ENCODE results near the gene CNOT11. TPM values are rescaled to one million over a fixed set of nuclear protein-coding genes. Genes with fewer than 3 reads are reported as not detected.

Gene CNOT11
- total and polyA plus RNA-seq, 5 donors from 2014 or later, result 63.8 to 76.2 (median 69.0) TPM

- DNase-seq (no peak), ATAC-seq (ENCODE audit: low read depth in 2 of 2) (no peak)
- Mint-ChIP-seq H3K27ac (peak overlapping the region in 1 of 3 donors; percentile 47), H3K4me1 (peaks cover 22 to 81% (median 59%) of the 10 kb centered on the region in 4 donors), H3K36me3 (peaks cover 42% of the 10 kb centered on the region), H3K4me3 (peak overlapping the region in 2 of 4 donors; percentile 22 to 28), H3K27me3 (no peaks in the 10 kb centered on the region), H3K9me3 (peaks cover 0 to 2% (median 0%) of the 10 kb centered on the region in 7 donors)
- H3K36me3 ChIP-seq (ENCODE audit: control insufficient read depth, insufficient read depth, low read length), result peaks cover 42% of the 10 kb centered on the region
- H3K4me3 ChIP-seq (ENCODE audit: low read depth, low read length), result no peak overlapping the region
- H3K27me3 ChIP-seq (ENCODE audit: control insufficient read depth, insufficient read depth, low read length), result no peaks in the 10 kb centered on the region
- no peak overlapping the region for H3K27ac ChIP-seq (ENCODE audit: insufficient read depth, low read length, poor library complexity, severe bottlenecking)
- H3K4me1 ChIP-seq (ENCODE audit: control insufficient read depth, insufficient read depth, low read length, poor library complexity, severe bottlenecking), result peaks cover 33% of the 10 kb centered on the region
- H3K9me3 ChIP-seq (ENCODE audit: control insufficient read depth in 2 of 2, low read length in 2 of 2), result no peaks in the 10 kb centered on the region
Measured at GRCh38 chr2:101258804-101259203, 6.1 kb downstream of the CNOT11 start.

DNA sequence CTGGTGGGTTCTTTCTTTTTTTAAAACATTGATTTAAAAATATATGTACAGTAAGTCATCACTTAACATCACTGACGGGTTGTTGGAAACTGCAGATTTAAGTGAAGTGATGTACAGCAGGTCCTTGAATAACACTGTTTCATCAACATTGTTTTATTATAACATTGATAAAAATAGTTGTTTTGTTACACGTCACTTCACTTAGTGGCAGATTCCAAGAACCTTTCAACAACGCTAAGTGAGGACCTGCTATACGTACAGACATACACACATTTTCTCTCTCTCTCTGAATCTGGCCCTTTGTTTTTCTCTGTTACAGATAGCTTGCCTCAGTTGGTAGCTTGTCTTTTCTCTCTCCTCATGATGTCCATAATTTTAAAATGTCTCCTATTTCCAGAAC is 9.5 kb downstream of the CNOT11 start:
- Histone ChIP-seq H3K27me3 (ENCODE audit: control insufficient read depth, insufficient read depth, low read length) (no peaks in the 10 kb centered on the region), H3K4me1 (ENCODE audit: control insufficient read depth, insufficient read depth, low read length, poor library complexity, severe bottlenecking) (peaks cover 8% of the 10 kb centered on the region), H3K4me3 (ENCODE audit: low read depth, low read length) (no peak overlapping the region), H3K27ac (ENCODE audit: insufficient read depth, low read length, poor library complexity, severe bottlenecking) (no peak overlapping the region), H3K9me3 (ENCODE audit: control insufficient read depth in 2 of 2, low read length in 2 of 2) (no peaks in the 10 kb centered on the region), H3K36me3 (ENCODE audit: control insufficient read depth, insufficient read depth, low read length) (peaks cover 73% of the 10 kb centered on the region)
- no peaks in the 10 kb centered on the region for H3K9me3 Mint-ChIP-seq
- peaks cover 17 to 62% (median 42%) of the 10 kb centered on the region in 4 donors for H3K4me1 Mint-ChIP-seq
- H3K27ac Mint-ChIP-seq, result peak overlapping the region in 1 of 3 donors; percentile 71
- H3K36me3 Mint-ChIP-seq, result peaks cover 41% of the 10 kb centered on the region
- no peak for ATAC-seq (ENCODE audit: low read depth in 2 of 2)
- no peak overlapping the region for H3K4me3 Mint-ChIP-seq
- no peaks in the 10 kb centered on the region for H3K27me3 Mint-ChIP-seq
- no peak for DNase-seq

GRCh38 chr2:101263377-101263800 is 10.7 kb downstream of the CNOT11 start:
- Histone ChIP-seq H3K4me1 (ENCODE audit: control insufficient read depth, insufficient read depth, low read length, poor library complexity, severe bottlenecking) (peaks cover 8% of the 10 kb centered on the region), H3K27me3 (ENCODE audit: control insufficient read depth, insufficient read depth, low read length) (no peaks in the 10 kb centered on the region), H3K36me3 (ENCODE audit: control insufficient read depth, insufficient read depth, low read length) (peaks cover 84% of the 10 kb centered on the region), H3K9me3 (ENCODE audit: control insufficient read depth in 2 of 2, low read length in 2 of 2) (no peaks in the 10 kb centered on the region), H3K4me3 (ENCODE audit: low read depth, low read length) (no peak overlapping the region), H3K27ac (ENCODE audit: insufficient read depth, low read length, poor library complexity, severe bottlenecking) (peak overlapping the region; percentile 15)
- Mint-ChIP-seq H3K36me3 (peaks cover 46% of the 10 kb centered on the region), H3K27ac (peak overlapping the region in 1 of 3 donors; percentile 92), H3K27me3 (no peaks in the 10 kb centered on the region), H3K4me3 (no peak overlapping the region), H3K4me1 (peaks cover 16 to 61% (median 41%) of the 10 kb centered on the region in 4 donors), H3K9me3 (no peaks in the 10 kb centered on the region)
- no peak for ATAC-seq (ENCODE audit: low read depth in 2 of 2)
- no peak for DNase-seq

DNA sequence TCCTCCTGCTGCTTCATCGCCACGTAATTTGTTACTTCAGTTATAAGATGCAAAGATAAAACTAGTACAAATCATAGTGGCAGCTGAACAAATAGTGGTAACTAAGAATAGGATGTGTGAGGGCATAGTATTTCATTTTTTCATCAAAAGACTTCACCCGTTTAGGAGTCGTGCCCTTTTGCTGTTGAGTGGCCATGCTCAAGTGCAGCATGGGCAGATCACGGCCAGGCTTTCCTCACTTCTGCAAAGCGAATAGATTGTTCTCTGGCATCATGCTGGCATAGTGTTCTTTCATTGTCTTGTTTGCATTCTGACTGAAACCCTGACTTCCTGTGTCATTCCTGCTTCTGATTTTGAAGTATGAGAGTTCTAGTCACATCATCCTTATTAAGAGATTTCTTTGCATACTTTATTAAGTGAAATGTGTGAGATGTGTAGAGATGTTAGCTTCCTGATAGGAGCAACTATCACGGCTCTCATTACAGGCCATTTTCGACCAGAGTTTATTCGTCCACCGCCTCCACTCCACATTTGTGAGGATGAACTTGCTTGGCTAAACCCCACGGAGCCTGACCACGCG is 11.8 kb downstream of the CNOT11 start:
- H3K9me3 ChIP-seq (ENCODE audit: control insufficient read depth in 2 of 2, low read length in 2 of 2), result no peaks in the 10 kb centered on the region
- no peaks in the 10 kb centered on the region for H3K27me3 ChIP-seq (ENCODE audit: control insufficient read depth, insufficient read depth, low read length)
- H3K4me1 ChIP-seq (ENCODE audit: control insufficient read depth, insufficient read depth, low read length, poor library complexity, severe bottlenecking), result peaks cover 8% of the 10 kb centered on the region
- Mint-ChIP-seq H3K27ac (peak overlapping the region in 2 of 3 donors; percentile 20 to 37), H3K4me1 (peaks cover 12 to 51% (median 37%) of the 10 kb centered on the region in 4 donors), H3K27me3 (no peaks in the 10 kb centered on the region), H3K4me3 (peak overlapping the region in 2 of 4 donors; percentile 17 to 29), H3K36me3 (peaks cover 43% of the 10 kb centered on the region), H3K9me3 (no peaks in the 10 kb centered on the region)
- peaks cover 82% of the 10 kb centered on the region for H3K36me3 ChIP-seq (ENCODE audit: control insufficient read depth, insufficient read depth, low read length)
- ATAC-seq (ENCODE audit: low read depth in 2 of 2), result no peak
- DNase-seq, result no peak
- no peak overlapping the region for H3K4me3 ChIP-seq (ENCODE audit: low read depth, low read length)
- peak overlapping the region; percentile 15 for H3K27ac ChIP-seq (ENCODE audit: insufficient read depth, low read length, poor library complexity, severe bottlenecking)

- Mint-ChIP-seq H3K4me1 (peaks cover 12 to 46% (median 38%) of the 10 kb centered on the region in 4 donors), H3K9me3 (no peaks in the 10 kb centered on the region), H3K27me3 (no peaks in the 10 kb centered on the region), H3K36me3 (peaks cover 46% of the 10 kb centered on the region), H3K4me3 (peak overlapping the region in 1 of 4 donors; percentile 27), H3K27ac (peak overlapping the region; percentile 41 to 79 (median 75))
- Histone ChIP-seq H3K9me3 (ENCODE audit: control insufficient read depth in 2 of 2, low read length in 2 of 2) (no peaks in the 10 kb centered on the region), H3K27me3 (ENCODE audit: control insufficient read depth, insufficient read depth, low read length) (no peaks in the 10 kb centered on the region), H3K27ac (ENCODE audit: insufficient read depth, low read length, poor library complexity, severe bottlenecking) (no peak overlapping the region), H3K36me3 (ENCODE audit: control insufficient read depth, insufficient read depth, low read length) (peaks cover 88% of the 10 kb centered on the region), H3K4me3 (ENCODE audit: low read depth, low read length) (no peak overlapping the region), H3K4me1 (ENCODE audit: control insufficient read depth, insufficient read depth, low read length, poor library complexity, severe bottlenecking) (peaks cover 12% of the 10 kb centered on the region)
- ATAC-seq (ENCODE audit: low read depth in 2 of 2), result no peak
- no peak for DNase-seq
Measured at GRCh38 chr2:101265893-101266499, 13.3 kb downstream of the CNOT11 start.

DNA sequence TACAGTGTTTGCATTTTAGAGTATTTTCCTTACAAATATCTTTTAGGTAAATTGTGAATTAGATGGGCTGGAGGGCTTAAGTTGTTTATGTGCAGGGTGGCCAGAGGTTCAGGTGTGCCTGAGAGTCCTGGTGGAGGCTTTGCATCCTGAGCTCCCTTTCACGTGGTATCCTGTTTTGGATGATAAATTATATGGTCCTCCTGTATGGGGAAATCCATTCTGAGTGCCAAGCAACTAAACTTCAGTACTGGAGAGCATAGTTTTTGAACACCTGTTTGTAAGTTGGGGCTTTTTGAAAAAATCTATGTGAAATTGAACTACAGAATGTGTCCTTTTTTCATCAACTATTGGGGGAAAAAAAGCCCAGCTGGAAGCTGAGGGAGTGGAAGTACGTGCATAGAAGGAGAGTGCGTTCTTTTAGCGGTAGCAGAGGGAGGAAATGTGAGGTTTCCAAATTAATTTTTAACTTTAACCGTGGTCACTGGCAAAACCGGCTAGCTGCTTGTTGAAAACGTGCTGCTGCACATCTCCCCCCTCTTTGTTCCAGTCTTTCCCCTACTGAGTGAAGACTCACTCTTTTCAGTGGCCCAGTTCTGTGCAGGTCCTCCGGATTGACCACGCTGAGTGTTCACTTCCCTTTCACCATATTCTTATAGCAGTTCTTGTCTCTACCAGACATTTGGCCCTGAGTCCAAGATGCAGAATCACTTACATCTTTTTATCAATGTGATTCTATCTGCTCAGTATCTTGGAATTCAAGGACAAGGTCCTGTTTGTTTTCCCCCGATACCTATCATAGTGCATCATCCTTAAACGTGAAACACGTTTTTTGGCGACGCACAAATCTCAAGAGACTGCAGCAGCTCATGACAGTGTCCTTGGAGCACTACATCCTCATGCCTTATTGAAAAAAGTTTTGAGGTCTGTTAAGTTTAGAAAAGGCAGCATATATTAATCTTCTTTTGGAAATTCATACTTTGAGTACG is 15.3 kb downstream of the CNOT11 start:
- no peaks in the 10 kb centered on the region for H3K27me3 Mint-ChIP-seq
- H3K9me3 ChIP-seq (ENCODE audit: control insufficient read depth in 2 of 2, low read length in 2 of 2), result no peaks in the 10 kb centered on the region
- DNase-seq (no peak), ATAC-seq (ENCODE audit: low read depth in 2 of 2) (no peak)
- peaks cover 81% of the 10 kb centered on the region for H3K36me3 ChIP-seq (ENCODE audit: control insufficient read depth, insufficient read depth, low read length)
- H3K27ac ChIP-seq (ENCODE audit: insufficient read depth, low read length, poor library complexity, severe bottlenecking), result no peak overlapping the region
- H3K4me3 Mint-ChIP-seq, result peak overlapping the region in 1 of 4 donors; percentile 40
- peaks cover 48% of the 10 kb centered on the region for H3K36me3 Mint-ChIP-seq
- peak overlapping the region; percentile 38 to 86 (median 43) for H3K27ac Mint-ChIP-seq
- H3K4me1 ChIP-seq (ENCODE audit: control insufficient read depth, insufficient read depth, low read length, poor library complexity, severe bottlenecking), result peaks cover 19% of the 10 kb centered on the region
- no peaks in the 10 kb centered on the region for H3K27me3 ChIP-seq (ENCODE audit: control insufficient read depth, insufficient read depth, low read length)
- H3K9me3 Mint-ChIP-seq, result no peaks in the 10 kb centered on the region
- H3K4me3 ChIP-seq (ENCODE audit: low read depth, low read length), result no peak overlapping the region
- H3K4me1 Mint-ChIP-seq, result peaks cover 21 to 56% (median 40%) of the 10 kb centered on the region in 4 donors

- Mint-ChIP-seq H3K9me3 (no peaks in the 10 kb centered on the region), H3K4me1 (peaks cover 17 to 58% (median 37%) of the 10 kb centered on the region in 4 donors), H3K27ac (peak overlapping the region; percentile 52 to 87 (median 77)), H3K27me3 (no peaks in the 10 kb centered on the region), H3K4me3 (peak overlapping the region in 2 of 4 donors; percentile 10 to 32), H3K36me3 (peaks cover 44% of the 10 kb centered on the region)
- H3K36me3 ChIP-seq (ENCODE audit: control insufficient read depth, insufficient read depth, low read length), result peaks cover 73% of the 10 kb centered on the region
- H3K4me3 ChIP-seq (ENCODE audit: low read depth, low read length), result no peak overlapping the region
- H3K27ac ChIP-seq (ENCODE audit: insufficient read depth, low read length, poor library complexity, severe bottlenecking), result peak overlapping the region; percentile 36
- no peaks in the 10 kb centered on the region for H3K27me3 ChIP-seq (ENCODE audit: control insufficient read depth, insufficient read depth, low read length)
- no peak for ATAC-seq (ENCODE audit: low read depth in 2 of 2)
- no peak for DNase-seq
- H3K9me3 ChIP-seq (ENCODE audit: control insufficient read depth in 2 of 2, low read length in 2 of 2), result no peaks in the 10 kb centered on the region
- H3K4me1 ChIP-seq (ENCODE audit: control insufficient read depth, insufficient read depth, low read length, poor library complexity, severe bottlenecking), result peaks cover 18% of the 10 kb centered on the region
Measured at GRCh38 chr2:101270700-101271259, 18.1 kb downstream of the CNOT11 start.

All from CD4-positive, CD25-positive, alpha-beta regulatory T cell (primary cell).